ENCODE data around the gene HADHA. TPM values are rescaled to one million over a fixed set of nuclear protein-coding genes. Genes with fewer than 3 reads are reported as not detected.

Gene HADHA
- polyA plus RNA-seq, 1 donor from 2014 or later = 40.0 TPM

DNA sequence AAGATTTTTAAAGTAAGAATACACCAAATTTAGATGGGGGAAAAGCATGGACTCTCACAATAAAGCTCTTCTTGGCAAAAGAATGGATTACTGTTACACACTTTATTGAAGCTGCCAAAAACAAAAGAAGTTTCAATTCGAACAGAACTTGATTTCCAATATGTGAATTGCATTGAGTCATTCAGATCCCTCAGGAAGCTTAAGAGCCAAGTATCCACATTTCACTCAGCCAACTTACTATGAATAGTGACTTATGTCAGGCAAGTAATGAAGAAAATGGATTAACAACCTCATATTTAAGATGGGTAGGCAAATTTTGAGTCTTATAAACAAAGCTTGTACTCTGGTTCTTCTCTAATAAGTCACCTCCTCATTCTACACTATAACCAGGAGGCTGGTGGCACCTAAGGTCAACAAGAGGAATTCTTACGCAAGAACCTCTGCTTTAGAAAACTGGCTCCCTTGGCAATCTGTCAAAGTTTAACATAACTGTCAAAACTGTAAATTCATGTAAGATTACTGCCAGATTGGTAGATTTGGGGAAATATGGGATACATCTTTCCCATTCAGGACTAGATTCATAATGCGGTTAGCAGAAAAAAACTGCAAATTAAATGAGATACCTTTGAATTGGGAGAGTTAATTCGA lies 6.0 kb downstream of the HADHA start:
- H3K4me2 ChIP-seq (ENCODE audit: low read length) = no peak overlapping the region
- H3K4me3 ChIP-seq (ENCODE audit: low read length) = no peak overlapping the region
- no peaks in the 10 kb centered on the region for H3K27me3 ChIP-seq (ENCODE audit: insufficient read depth, low read depth, low read length)
- no peak overlapping the region for H3K9ac ChIP-seq (ENCODE audit: low read length)
- no peaks in the 10 kb centered on the region for H3K36me3 ChIP-seq (ENCODE audit: insufficient read depth, low read length)
- no peaks in the 10 kb centered on the region for H3K9me2 ChIP-seq (ENCODE audit: insufficient read depth, low read length)
- no peaks in the 10 kb centered on the region for H4K20me1 ChIP-seq (ENCODE audit: insufficient read depth)
- no peak overlapping the region for H3K27ac ChIP-seq (ENCODE audit: low read length)
- peaks cover 40% of the 10 kb centered on the region for H3K79me2 ChIP-seq (replicated peaks; ENCODE audit: insufficient read depth, low read length)
- no peaks in the 10 kb centered on the region for H3F3A ChIP-seq (ENCODE audit: insufficient read depth, low read length, poor library complexity, severe bottlenecking)
- no peak overlapping the region for H2AFZ ChIP-seq (ENCODE audit: low read depth, low read length)
- H3K9me3 ChIP-seq (ENCODE audit: low read length) = no peaks in the 10 kb centered on the region
- TF ChIP-seq MXI1 (conservative IDR thresholded peaks at IDR 0.05; ENCODE audit: poor library complexity, severe bottlenecking) (no peak), EZH2 (IDR thresholded peaks at IDR 0.05; ENCODE audit: borderline replicate concordance, insufficient read depth, low read length, poor library complexity, severe bottlenecking) (no peak), POLR2AphosphoS5 (IDR thresholded peaks at IDR 0.05) (no peak), SMC3 (conservative IDR thresholded peaks at IDR 0.05; ENCODE audit: poor library complexity) (no peak), EP300 (conservative IDR thresholded peaks at IDR 0.05; ENCODE audit: poor library complexity, severe bottlenecking) (no peak), TAF1 (IDR thresholded peaks at IDR 0.05; ENCODE audit: low read depth) (no peak), RAD21 (conservative IDR thresholded peaks at IDR 0.05) (no peak)
- TF ChIP-seq, protein P1, sequence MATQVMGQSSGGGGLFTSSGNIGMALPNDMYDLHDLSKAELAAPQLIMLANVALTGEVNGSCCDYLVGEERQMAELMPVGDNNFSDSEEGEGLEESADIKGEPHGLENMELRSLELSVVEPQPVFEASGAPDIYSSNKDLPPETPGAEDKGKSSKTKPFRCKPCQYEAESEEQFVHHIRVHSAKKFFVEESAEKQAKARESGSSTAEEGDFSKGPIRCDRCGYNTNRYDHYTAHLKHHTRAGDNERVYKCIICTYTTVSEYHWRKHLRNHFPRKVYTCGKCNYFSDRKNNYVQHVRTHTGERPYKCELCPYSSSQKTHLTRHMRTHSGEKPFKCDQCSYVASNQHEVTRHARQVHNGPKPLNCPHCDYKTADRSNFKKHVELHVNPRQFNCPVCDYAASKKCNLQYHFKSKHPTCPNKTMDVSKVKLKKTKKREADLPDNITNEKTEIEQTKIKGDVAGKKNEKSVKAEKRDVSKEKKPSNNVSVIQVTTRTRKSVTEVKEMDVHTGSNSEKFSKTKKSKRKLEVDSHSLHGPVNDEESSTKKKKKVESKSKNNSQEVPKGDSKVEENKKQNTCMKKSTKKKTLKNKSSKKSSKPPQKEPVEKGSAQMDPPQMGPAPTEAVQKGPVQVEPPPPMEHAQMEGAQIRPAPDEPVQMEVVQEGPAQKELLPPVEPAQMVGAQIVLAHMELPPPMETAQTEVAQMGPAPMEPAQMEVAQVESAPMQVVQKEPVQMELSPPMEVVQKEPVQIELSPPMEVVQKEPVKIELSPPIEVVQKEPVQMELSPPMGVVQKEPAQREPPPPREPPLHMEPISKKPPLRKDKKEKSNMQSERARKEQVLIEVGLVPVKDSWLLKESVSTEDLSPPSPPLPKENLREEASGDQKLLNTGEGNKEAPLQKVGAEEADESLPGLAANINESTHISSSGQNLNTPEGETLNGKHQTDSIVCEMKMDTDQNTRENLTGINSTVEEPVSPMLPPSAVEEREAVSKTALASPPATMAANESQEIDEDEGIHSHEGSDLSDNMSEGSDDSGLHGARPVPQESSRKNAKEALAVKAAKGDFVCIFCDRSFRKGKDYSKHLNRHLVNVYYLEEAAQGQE (IDR thresholded peaks at IDR 0.05; ENCODE audit: borderline replicate concordance) = no peak
- TF ChIP-seq, protein P2, sequence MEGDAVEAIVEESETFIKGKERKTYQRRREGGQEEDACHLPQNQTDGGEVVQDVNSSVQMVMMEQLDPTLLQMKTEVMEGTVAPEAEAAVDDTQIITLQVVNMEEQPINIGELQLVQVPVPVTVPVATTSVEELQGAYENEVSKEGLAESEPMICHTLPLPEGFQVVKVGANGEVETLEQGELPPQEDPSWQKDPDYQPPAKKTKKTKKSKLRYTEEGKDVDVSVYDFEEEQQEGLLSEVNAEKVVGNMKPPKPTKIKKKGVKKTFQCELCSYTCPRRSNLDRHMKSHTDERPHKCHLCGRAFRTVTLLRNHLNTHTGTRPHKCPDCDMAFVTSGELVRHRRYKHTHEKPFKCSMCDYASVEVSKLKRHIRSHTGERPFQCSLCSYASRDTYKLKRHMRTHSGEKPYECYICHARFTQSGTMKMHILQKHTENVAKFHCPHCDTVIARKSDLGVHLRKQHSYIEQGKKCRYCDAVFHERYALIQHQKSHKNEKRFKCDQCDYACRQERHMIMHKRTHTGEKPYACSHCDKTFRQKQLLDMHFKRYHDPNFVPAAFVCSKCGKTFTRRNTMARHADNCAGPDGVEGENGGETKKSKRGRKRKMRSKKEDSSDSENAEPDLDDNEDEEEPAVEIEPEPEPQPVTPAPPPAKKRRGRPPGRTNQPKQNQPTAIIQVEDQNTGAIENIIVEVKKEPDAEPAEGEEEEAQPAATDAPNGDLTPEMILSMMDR (IDR thresholded peaks at IDR 0.05; ENCODE audit: poor library complexity, severe bottlenecking) = no peak

DNA sequence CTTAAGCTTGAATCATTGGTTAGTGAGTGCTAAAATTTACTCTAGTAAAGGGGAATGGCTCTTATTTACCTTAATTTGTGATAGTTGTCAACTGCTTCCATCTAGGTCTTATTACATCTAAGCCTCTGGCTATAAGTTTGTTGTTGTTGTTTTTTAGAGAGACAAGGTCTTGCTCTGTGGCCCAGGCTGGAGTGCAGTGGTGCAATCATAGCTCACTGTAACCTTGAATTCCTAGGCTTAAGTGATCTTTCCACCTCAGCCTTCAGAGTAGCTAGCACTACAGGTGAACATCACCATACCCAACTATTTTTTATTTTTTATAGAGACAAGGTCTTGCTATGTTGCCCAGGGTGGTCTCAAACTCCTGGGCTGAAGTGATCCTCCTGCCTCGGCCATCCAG lies 6.6 kb downstream of the HADHA start:
- Histone ChIP-seq H3K27ac (ENCODE audit: low read length) (no peak overlapping the region), H3K4me2 (ENCODE audit: low read length) (no peak overlapping the region), H3K9me2 (ENCODE audit: insufficient read depth, low read length) (no peaks in the 10 kb centered on the region), H3K9ac (ENCODE audit: low read length) (no peak overlapping the region), H3K36me3 (ENCODE audit: insufficient read depth, low read length) (no peaks in the 10 kb centered on the region), H3K27me3 (ENCODE audit: insufficient read depth, low read depth, low read length) (no peaks in the 10 kb centered on the region), H3K4me3 (ENCODE audit: low read length) (no peak overlapping the region), H4K20me1 (ENCODE audit: insufficient read depth) (no peaks in the 10 kb centered on the region), H3K79me2 (replicated peaks; ENCODE audit: insufficient read depth, low read length) (peaks cover 35% of the 10 kb centered on the region), H2AFZ (ENCODE audit: low read depth, low read length) (no peak overlapping the region), H3K9me3 (ENCODE audit: low read length) (no peaks in the 10 kb centered on the region), H3F3A (ENCODE audit: insufficient read depth, low read length, poor library complexity, severe bottlenecking) (no peaks in the 10 kb centered on the region)
- TF ChIP-seq SMC3 (conservative IDR thresholded peaks at IDR 0.05; ENCODE audit: poor library complexity) (no peak), MXI1 (conservative IDR thresholded peaks at IDR 0.05; ENCODE audit: poor library complexity, severe bottlenecking) (no peak), EZH2 (IDR thresholded peaks at IDR 0.05; ENCODE audit: borderline replicate concordance, insufficient read depth, low read length, poor library complexity, severe bottlenecking) (no peak), EP300 (conservative IDR thresholded peaks at IDR 0.05; ENCODE audit: poor library complexity, severe bottlenecking) (no peak), TAF1 (IDR thresholded peaks at IDR 0.05; ENCODE audit: low read depth) (no peak), POLR2AphosphoS5 (IDR thresholded peaks at IDR 0.05) (no peak), RAD21 (conservative IDR thresholded peaks at IDR 0.05) (no peak)
- TF ChIP-seq, protein P2 (IDR thresholded peaks at IDR 0.05; ENCODE audit: poor library complexity, severe bottlenecking) = no peak
- TF ChIP-seq, protein P1 (IDR thresholded peaks at IDR 0.05; ENCODE audit: borderline replicate concordance) = no peak

All from neural cell (in vitro differentiated cells).